RWPE2 (cell line): Measurements from ENCODE around the gene UNC5A.

Experiments
- ATAC-seq: fragments of 200-7000 bp; cut with Tn5 transposase; 3 replicates; pipeline ENCODE4 v1.9.1; 2021; ENCODE audit warnings: low read depth
- DNase-seq: peaks from one replicate; pipeline ENCODE4 v3.0.0-alpha.2; 2020; ENCODE audit warnings: low spot score
- H3K27ac ChIP-seq: fragments of 450-650 bp; 2 replicates; pipeline ENCODE4 v1.5.1; 2017; ENCODE audit warnings: mild to moderate bottlenecking; ENCODE audit not compliant: poor library complexity, severe bottlenecking
- H3K27me3 ChIP-seq: fragments of 250-450 bp; sonication (Bioruptor Pico); 2 replicates; pipeline ENCODE4 v1.5.1; 2021; ENCODE audit warnings: mild to moderate bottlenecking, moderate library complexity; ENCODE audit not compliant: insufficient read depth, poor library complexity, severe bottlenecking
- H3K36me3 ChIP-seq: fragments of 250-450 bp; sonication (Bioruptor Pico); 2 replicates; pipeline ENCODE4 v1.5.1; 2020; ENCODE audit warnings: low read depth, mild to moderate bottlenecking, moderate library complexity
- H3K4me1 ChIP-seq: fragments of 250-450 bp; sonication (Bioruptor Pico); 2 replicates; pipeline ENCODE4 v1.5.1; 2021; ENCODE audit warnings: mild to moderate bottlenecking, moderate library complexity; ENCODE audit not compliant: insufficient read depth, poor library complexity, severe bottlenecking
- H3K4me3 ChIP-seq: fragments of 250-450 bp; sonication (Bioruptor Pico); 2 replicates; pipeline ENCODE4 v1.5.1; 2021; ENCODE audit warnings: mild to moderate bottlenecking, moderate library complexity; ENCODE audit not compliant: severe bottlenecking
- H3K9me3 ChIP-seq: fragments of 250-450 bp; sonication (Bioruptor Pico); 2 replicates; pipeline ENCODE4 v1.5.1; 2021; ENCODE audit warnings: mild to moderate bottlenecking, moderate library complexity; ENCODE audit not compliant: severe bottlenecking
- CTCF ChIP-seq: fragments of 450-650 bp; IDR thresholded peaks from one replicate; pipeline ENCODE4 v1.5.1; 2017; ENCODE audit warnings: mild to moderate bottlenecking, moderate library complexity; ENCODE audit not compliant: poor library complexity, severe bottlenecking

The UNC5A gene

GRCh38 chr5:176816791-176817347, 6.5 kb downstream of the UNC5A start:
- ATAC-seq = no peak
- Histone ChIP-seq H3K27ac (no peak overlapping the region), H3K4me3 (no peak overlapping the region), H3K9me3 (no peaks in the 10 kb centered on the region), H3K4me1 (peaks cover 3% of the 10 kb centered on the region), H3K36me3 (no peaks in the 10 kb centered on the region), H3K27me3 (peaks cover 51% of the 10 kb centered on the region)
- no peak for TF ChIP-seq CTCF
- no peak for DNase-seq

GRCh38 chr5:176817369-176817840, 7.0 kb downstream of the UNC5A start:
- Histone ChIP-seq H3K27me3 (peaks cover 46% of the 10 kb centered on the region), H3K36me3 (no peaks in the 10 kb centered on the region), H3K4me3 (peak overlapping the region; percentile 20), H3K27ac (no peak overlapping the region), H3K9me3 (no peaks in the 10 kb centered on the region), H3K4me1 (peaks cover 8% of the 10 kb centered on the region)
- DNase-seq = no peak
- no peak for TF ChIP-seq CTCF
- no peak for ATAC-seq

GRCh38 chr5:176817841-176818377, 7.5 kb downstream of the UNC5A start:
- Histone ChIP-seq H3K36me3 (no peaks in the 10 kb centered on the region), H3K27ac (no peak overlapping the region), H3K27me3 (peaks cover 41% of the 10 kb centered on the region), H3K4me1 (peaks cover 13% of the 10 kb centered on the region), H3K9me3 (no peaks in the 10 kb centered on the region), H3K4me3 (peak overlapping the region; percentile 20)
- TF ChIP-seq CTCF = peak; percentile 64
- DNase-seq (no peak), ATAC-seq (no peak)

- Histone ChIP-seq H3K36me3 (no peaks in the 10 kb centered on the region), H3K27me3 (peaks cover 35% of the 10 kb centered on the region), H3K4me1 (peaks cover 13% of the 10 kb centered on the region), H3K4me3 (no peak overlapping the region), H3K27ac (no peak overlapping the region), H3K9me3 (no peaks in the 10 kb centered on the region)
- TF ChIP-seq CTCF = peak; percentile 32
- no peak for DNase-seq
- no peak for ATAC-seq
Measured at GRCh38 chr5:176818391-176819098, 8.2 kb downstream of the UNC5A start.

- no peak for TF ChIP-seq CTCF
- ATAC-seq = no peak
- Histone ChIP-seq H3K4me1 (peaks cover 13% of the 10 kb centered on the region), H3K27ac (no peak overlapping the region), H3K36me3 (no peaks in the 10 kb centered on the region), H3K27me3 (peaks cover 35% of the 10 kb centered on the region), H3K9me3 (no peaks in the 10 kb centered on the region), H3K4me3 (no peak overlapping the region)
- DNase-seq = no peak
Measured at GRCh38 chr5:176819476-176819875, 9.1 kb downstream of the UNC5A start.
